Prostate gland (tissue), 2 donors: Measurements from ENCODE around the gene KAT2A.

Experiments
- POLR2A ChIP-seq: fragments of 450-650 bp; IDR thresholded peaks from one replicate; pipeline ENCODE4 v1.6.1; 2016; ENCODE audit warnings: antibody characterized with exemption, mild to moderate bottlenecking
- POLR2AphosphoS5 ChIP-seq: sonication (generic); formaldehyde crosslinking; IDR thresholded peaks from one replicate; pipeline ENCODE4 v1.6.1; 2017; ENCODE audit warnings: antibody characterized with exemption
- TF ChIP-seq, protein P1 (sequence below), 4 experiments: fragments of 200-600 bp in 2 of 4; fragments of 450-650 bp in 2 of 4; sonication (generic) in 2 of 4; IDR thresholded peaks; 1 replicate in 3 of 4; 2 replicates in 1 of 4; pipeline ENCODE4 v1.5.1; 2016 to 2019; ENCODE audit warnings: antibody characterized with exemption in 4 of 4, mild to moderate bottlenecking in 2 of 4, moderate library complexity in 2 of 4

DNA sequence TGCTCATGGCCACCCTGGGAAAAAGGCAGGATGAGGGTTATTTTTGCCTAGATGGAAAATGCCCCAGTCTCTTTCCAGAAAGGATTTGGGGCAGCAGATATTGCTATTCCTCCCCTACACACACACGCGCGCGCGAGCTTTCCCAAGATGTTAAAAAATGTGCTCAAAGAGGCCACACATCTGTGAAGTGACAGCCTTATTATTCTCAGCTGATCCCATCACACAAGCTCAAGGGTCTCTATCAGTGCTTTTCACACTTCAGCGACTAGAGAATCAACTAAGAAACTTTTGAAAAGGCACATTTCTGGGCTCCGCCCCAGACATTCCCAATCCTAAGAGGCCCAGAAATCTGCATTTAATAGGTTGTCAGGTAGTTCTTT lies 39.4 kb upstream of the KAT2A start:
- TF ChIP-seq, protein P1, sequence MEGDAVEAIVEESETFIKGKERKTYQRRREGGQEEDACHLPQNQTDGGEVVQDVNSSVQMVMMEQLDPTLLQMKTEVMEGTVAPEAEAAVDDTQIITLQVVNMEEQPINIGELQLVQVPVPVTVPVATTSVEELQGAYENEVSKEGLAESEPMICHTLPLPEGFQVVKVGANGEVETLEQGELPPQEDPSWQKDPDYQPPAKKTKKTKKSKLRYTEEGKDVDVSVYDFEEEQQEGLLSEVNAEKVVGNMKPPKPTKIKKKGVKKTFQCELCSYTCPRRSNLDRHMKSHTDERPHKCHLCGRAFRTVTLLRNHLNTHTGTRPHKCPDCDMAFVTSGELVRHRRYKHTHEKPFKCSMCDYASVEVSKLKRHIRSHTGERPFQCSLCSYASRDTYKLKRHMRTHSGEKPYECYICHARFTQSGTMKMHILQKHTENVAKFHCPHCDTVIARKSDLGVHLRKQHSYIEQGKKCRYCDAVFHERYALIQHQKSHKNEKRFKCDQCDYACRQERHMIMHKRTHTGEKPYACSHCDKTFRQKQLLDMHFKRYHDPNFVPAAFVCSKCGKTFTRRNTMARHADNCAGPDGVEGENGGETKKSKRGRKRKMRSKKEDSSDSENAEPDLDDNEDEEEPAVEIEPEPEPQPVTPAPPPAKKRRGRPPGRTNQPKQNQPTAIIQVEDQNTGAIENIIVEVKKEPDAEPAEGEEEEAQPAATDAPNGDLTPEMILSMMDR (IDR thresholded peaks at IDR 0.05): no peak
- TF ChIP-seq POLR2AphosphoS5 (no peak), POLR2A (no peak)
